Activated CD4-positive, alpha-beta T cell treated with anti-CD3 and anti-CD28 coated beads for 24 hours (primary cell): ENCODE data around the gene SORCS2.
"Not testable (repeated sequence)": the region's sequence is repeated elsewhere in the genome, so short reads cannot be mapped to it uniquely, and the experiment has no call there.

Experiments used
- DNase-seq, 2 donors: peaks; one replicate each; pipeline ENCODE4 v3.0.0-alpha.2; 2020; ENCODE audit warnings: low read depth in 2 of 2

Gene SORCS2

GRCh38 chr4:7199771-7200441, 7.6 kb downstream of the SORCS2 start:
- DNase-seq: no peak

GRCh38 chr4:7200801-7201200, 8.5 kb downstream of the SORCS2 start:
- no peak for DNase-seq

GRCh38 chr4:7201420-7202305, 9.3 kb downstream of the SORCS2 start:
- no peak for DNase-seq

DNA sequence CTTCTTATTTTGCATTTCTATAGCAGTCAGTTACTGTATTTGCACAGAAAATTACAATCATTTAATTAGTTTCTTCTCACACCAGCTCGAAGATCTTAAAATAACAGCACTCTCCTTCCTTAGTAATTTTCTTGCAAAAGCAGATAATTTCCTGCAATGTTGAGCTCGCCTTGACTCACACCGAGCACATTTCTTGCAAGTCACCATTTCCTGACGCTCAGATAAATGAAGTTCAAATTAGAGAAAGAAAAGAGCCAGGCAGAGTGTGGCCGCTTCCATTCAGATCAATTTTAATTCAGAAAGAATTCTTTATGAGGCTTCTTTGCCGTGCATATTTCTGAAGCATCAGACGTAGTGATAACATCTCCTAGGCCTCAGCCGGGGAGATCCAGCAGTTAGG, 10.1 kb downstream of the SORCS2 start:
- DNase-seq: no peak

DNA sequence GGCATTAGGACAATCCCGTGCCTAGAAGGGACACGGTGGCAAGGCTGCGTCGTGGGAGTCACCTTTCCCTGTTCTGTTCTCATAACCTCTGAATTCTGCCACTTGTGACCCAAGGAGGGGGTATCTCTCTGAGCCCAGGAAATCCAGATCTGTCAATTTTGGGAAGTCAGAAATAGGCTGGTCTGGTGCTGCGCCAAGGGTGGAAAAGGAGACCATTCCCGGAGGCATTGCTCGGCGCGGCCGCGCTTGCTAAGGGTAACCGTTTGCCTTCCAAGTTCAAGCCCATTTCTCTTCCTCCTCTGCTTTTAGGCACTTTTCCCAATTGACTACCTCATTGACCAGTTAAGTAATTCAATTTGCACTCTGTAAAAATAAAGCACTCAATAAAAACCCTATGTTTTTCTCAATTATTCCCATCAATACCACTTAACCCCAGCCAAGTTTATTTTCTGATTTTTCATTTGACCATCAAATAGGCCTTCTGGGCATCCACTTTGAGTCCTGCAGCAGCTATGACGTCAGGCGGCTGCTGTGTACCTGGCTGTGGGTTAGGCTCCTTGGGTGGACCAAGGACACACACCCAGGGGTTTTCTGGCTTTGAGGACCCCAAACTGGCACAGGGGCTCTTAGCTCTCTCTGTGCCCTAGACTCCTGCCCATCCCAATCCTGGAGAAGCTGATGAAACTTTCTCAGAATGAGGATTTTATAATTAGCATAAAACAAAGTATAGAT, 12.5 kb downstream of the SORCS2 start:
- no peak for DNase-seq

DNA sequence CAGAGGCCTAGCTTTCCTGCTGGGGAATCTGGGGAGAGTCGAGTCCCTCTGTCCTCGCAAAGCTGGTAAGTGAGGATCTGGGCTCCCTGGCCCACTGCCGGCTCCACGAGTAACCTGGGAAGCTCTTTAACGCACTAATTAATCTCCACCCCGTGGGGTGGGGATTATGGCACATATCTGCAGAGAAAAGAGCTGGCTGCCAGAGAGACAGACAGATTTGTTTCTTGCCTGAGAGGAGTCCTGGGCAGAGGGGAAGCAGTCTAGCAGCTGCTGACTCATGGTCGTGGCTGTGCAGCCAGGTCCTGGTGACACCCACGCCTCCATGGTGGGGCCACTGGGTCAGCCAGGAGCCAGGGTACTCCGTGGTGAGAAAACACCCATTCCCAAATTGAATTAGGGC, 14.0 kb downstream of the SORCS2 start:
- no peak for DNase-seq

DNA sequence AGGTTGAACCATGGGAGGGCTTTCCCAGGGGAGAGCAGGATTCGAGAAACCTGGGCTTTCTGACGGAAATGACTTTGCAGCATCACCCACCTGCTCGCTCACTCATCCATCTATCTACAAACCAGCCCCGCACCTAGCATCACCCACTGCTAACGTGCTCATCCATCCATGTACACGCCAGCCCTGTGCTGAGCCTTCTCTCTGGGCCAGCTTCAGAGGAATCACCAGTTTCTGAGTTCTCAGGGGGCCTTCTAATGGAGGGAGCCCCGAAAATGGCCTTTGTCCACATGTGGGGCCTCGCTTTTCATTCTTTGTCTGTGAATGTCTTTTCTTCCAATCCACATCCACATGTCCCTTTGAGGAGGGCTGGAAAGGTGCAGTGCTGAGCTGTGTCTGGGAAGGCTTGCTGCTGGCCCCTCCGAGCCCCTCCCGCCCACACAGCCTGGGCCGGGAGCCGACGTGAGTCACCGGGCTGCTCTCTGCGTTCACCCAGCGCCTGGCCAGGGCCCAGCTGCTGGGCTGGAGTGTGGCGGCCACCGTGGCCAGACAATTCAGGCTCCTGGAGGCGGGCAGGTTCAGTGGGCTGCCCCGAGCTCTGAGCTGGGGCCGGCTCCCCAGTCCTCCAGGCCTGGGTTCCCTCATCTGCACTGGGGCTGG, 14.7 kb downstream of the SORCS2 start:
- no peak for DNase-seq

DNA sequence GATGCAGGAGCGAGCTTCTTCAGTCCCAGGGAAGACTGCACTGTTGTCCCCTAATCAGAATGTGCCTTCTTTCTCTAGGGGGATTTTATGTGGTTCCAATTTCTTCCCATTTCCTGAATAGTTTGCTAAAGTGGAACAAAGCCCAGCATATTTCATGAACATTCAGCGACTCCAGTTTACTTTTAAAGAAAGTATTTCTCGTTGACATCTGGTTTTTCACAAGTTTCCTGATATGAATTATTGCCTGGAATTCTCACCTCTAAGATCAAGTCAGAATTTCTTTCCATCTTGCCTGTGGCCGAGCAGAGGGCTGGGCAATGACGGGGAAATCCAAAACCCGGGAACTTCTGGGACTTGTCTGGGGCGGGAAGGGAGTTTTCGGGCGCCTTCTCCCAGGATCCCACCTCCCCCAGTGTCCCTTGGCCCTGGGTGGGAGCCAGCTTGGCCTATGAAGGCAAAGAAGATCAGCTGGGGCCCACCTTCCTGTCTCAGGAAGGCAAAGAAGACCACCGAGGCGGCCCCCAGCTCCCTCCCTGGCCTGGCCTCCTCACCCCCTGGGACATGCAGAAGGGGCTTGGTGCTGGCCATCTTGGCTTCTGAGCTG, 15.4 kb downstream of the SORCS2 start:
- DNase-seq: no peak

GRCh38 chr4:7208509-7209451, 16.4 kb downstream of the SORCS2 start:
- DNase-seq: no peak

DNA sequence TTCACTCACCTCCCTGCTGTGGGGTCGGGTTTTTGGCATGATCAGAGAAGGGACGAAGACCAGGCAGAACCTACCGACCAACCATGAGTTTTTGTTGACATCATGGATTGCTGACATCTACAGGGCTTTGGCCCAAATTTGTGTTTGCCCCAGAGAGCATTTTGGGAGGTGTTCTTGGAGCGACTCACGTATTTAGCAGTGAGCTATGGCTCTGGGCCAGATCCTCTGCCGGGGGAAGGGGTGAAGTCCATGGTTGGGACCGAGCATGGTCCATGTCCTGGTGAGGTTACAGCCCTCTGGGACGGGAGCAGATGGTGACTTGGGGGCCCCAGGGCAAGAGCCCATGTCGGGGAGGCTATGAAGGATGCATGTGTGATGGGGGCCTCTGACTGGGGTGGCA, 17.4 kb downstream of the SORCS2 start:
- DNase-seq: no peak

GRCh38 chr4:7210824-7211223, 18.5 kb downstream of the SORCS2 start:
- no peak for DNase-seq

GRCh38 chr4:7212101-7212674, 19.9 kb downstream of the SORCS2 start:
- no peak for DNase-seq

DNA sequence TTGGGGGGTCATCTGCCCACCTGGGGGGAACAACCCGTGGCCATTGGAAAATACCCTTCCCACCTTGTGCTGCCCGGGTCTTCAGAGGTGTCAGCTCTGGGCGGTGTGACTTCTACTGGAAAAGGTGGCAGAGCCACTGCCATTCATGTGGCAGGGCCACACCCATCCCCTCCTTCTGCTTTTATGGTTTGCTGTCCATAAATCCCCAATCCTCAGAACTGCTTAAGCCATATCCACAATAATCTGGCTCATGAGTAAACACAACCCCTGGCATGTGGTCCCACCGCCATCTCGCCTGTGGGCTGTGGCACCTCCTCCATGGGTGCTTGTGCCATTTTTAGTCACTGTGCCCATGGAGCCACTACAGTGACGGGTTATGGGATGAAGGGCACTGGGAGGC, 20.6 kb downstream of the SORCS2 start:
- DNase-seq: no peak

DNA sequence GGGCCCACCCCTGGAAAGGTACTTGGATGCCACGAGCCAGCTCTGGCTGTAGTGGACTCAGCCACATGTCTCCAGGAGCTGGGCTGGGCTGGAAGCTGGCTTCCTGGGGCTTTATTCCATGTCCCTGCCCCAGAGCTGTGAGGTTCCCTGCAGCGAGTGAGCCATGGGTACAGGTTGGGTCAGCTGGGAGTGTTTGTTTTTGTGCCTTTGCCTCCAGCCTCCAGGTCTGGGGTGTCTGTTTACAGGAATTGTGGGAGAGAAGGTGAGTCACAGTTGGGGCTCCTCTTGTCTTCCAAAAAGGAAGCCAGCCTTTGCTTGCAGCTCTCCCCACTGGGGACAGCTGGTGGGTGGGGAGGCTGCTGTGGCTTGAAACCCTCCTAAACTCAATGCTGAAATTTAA, 21.5 kb downstream of the SORCS2 start:
- DNase-seq: no peak

DNA sequence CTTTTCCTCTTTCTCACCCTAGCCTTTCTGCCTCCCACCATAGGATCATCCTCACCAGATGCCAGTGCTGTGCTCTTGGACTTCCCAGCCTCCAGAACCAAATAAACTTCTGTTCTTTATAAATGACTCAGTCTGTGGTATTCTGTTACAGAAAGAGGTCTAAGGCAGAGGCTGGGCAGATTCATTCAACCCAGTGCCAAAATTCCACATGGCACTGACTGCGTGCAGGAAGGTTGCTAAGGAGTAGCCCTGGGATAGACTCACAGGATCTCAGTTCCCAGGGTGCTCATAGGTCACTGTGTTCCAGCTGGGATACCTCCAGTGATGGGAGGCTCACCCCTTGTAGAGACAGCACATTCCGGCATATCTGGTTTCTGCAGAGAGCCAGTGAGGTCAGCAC, 22.0 kb downstream of the SORCS2 start:
- DNase-seq: no peak

DNA sequence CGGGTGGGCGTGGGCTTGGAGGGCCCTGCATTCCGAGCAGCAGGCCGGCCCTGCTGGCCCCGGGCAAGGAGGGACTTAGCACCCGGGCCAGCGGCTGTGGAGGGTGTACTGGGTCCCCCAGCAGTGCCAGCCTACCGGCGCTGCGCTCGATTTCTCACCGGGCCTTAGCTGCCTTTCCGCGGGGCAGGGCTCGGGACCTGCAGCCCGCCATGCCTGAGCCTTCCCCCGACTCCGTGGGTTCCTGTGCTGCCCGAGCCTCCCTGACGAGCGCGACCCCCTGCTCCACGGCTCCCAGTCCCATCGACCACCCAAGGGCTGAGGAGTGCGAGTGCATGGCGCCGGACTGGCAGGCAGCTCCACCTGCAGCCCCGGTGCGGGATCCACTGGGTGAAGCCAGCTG, 22.8 kb downstream of the SORCS2 start:
- not testable (repeated sequence) for DNase-seq

GRCh38 chr4:7217039-7217438, 24.7 kb downstream of the SORCS2 start:
- no peak for DNase-seq

DNA sequence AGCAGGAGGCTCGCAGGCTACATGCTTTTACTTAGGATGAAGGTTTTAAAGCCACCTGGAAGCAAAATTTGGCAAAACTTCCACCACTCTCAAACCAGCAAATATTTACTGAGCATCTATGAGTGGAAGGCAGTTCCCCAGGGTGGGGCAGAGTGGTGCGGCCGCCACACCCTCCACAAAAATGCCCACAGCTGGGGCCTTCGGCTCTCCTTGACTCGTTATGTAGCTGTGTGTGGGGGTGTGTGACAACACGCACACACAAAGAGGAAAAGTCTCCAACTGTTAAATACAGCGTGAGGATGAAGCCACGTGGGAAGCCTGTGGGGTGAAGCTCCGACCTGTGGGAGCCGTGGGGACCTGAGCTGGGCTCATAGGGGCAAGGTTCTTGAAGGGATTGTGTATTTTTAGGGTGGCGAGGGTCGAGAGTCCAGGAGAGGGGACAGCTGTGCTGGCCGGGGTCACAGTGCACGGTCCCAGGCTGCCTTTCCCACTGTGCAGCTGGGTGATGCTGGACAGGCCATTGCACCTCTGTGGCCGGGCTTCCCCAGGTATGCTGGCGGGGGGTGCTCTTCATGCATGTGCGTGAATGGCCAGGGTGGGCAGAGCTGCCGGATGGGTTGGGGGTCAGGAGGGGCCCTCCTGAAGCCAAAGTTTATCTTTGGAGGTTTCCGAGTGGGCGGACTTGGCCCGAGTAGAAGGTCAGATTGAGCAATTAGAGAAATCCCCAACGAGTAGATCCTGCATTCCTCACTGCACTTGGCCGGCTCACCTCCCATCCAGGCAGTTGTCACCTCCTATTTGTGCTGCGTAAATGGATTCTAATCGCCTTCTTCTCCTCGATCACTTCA, 25.4 kb downstream of the SORCS2 start:
- no peak for DNase-seq

DNA sequence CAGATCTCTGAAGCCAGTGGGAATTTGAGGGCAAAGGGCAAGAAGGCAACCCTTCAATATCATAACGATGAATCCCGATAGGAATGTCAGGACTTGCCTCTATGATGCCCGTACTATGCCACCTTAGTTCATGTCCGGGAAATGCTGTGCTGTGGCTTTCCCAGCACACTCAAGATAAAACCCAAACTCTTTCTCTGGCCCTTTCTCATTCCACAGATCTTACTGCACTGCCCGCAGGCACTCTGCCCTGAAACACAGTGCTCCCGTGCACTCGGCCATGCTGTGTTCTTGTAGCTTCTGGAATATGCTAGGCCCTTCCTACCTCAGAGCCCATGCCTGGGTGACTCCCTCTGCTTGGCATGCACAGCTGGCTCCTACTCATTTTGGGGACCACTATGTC, 26.3 kb downstream of the SORCS2 start:
- no peak for DNase-seq
